Measurements from ENCODE around the gene PER1. TPM values are rescaled to one million over a fixed set of nuclear protein-coding genes. Genes with fewer than 3 reads are reported as not detected.

The PER1 gene
- total and polyA plus RNA-seq, 2 of the 13 experiments (the other 11 are each of a cell fraction or from before 2014, with no cell fraction given), result 2.6 to 3.6 TPM

GRCh38 chr17:8118769-8119580 lies 33.2 kb downstream of the PER1 start (continued):
- TF ChIP-seq ADNP (CRISPR knock-in tag; IDR thresholded peaks at IDR 0.05) (no peak), TP53 (CRISPR knock-in tag; conservative IDR thresholded peaks at IDR 0.05) (no peak), TCF12 (IDR thresholded peaks at IDR 0.05) (no peak), TCF12 (CRISPR knock-in tag; IDR thresholded peaks at IDR 0.05) (no peak), NFKB2 (CRISPR knock-in tag; IDR thresholded peaks at IDR 0.05; ENCODE audit: borderline replicate concordance) (no peak), ZNF496 (CRISPR knock-in tag; IDR thresholded peaks at IDR 0.05; ENCODE audit: insufficient replicate concordance) (no peak), RBM39 (IDR thresholded peaks at IDR 0.05; ENCODE audit: low read depth, low read length, poor library complexity, severe bottlenecking) (no peak), ZNF253 (CRISPR knock-in tag; IDR thresholded peaks at IDR 0.05; ENCODE audit: borderline replicate concordance) (no peak), TAF1 (CRISPR knock-in tag; IDR thresholded peaks at IDR 0.05) (no peak), ZBTB38 (CRISPR knock-in tag; IDR thresholded peaks at IDR 0.05) (no peak), NR2F2 (IDR thresholded peaks at IDR 0.05; ENCODE audit: borderline replicate concordance, low read depth) (peak; percentile 63; the same call in 1 of the 2 replicates), ZNF839 (CRISPR knock-in tag; IDR thresholded peaks at IDR 0.05; ENCODE audit: borderline replicate concordance) (no peak), ZNF550 (CRISPR knock-in tag; IDR thresholded peaks at IDR 0.05; ENCODE audit: borderline replicate concordance) (no peak), HMGXB3 (CRISPR knock-in tag; IDR thresholded peaks at IDR 0.05; ENCODE audit: borderline replicate concordance) (no peak), PBX2 (CRISPR knock-in tag; IDR thresholded peaks at IDR 0.05) (no peak), ZFP36L2 (CRISPR knock-in tag; IDR thresholded peaks at IDR 0.05) (no peak), ZNF768 (CRISPR knock-in tag; IDR thresholded peaks at IDR 0.05) (no peak), SMAD3 (CRISPR knock-in tag; IDR thresholded peaks at IDR 0.05) (peak; percentile 35; the same call in 1 of the 2 replicates), PRPF4 (IDR thresholded peaks at IDR 0.05; ENCODE audit: low read depth, low read length, poor library complexity, severe bottlenecking) (no peak)
- TF ChIP-seq, protein P1, sequence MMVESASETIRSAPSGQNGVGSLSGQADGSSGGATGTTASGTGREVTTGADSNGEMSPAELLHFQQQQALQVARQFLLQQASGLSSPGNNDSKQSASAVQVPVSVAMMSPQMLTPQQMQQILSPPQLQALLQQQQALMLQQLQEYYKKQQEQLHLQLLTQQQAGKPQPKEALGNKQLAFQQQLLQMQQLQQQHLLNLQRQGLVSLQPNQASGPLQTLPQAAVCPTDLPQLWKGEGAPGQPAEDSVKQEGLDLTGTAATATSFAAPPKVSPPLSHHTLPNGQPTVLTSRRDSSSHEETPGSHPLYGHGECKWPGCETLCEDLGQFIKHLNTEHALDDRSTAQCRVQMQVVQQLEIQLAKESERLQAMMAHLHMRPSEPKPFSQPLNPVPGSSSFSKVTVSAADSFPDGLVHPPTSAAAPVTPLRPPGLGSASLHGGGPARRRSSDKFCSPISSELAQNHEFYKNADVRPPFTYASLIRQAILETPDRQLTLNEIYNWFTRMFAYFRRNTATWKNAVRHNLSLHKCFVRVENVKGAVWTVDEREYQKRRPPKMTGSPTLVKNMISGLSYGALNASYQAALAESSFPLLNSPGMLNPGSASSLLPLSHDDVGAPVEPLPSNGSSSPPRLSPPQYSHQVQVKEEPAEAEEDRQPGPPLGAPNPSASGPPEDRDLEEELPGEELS (CRISPR knock-in tag; IDR thresholded peaks at IDR 0.05), result 0 out of 2 replicates have a peak, but pooled peaks have one; percentile 11
- TF ChIP-seq, protein P2, sequence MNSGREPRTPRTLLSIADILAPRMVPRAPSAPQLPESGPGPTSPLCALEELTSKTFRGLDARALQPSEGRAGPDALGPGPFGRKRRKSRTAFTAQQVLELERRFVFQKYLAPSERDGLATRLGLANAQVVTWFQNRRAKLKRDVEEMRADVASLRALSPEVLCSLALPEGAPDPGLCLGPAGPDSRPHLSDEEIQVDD (CRISPR knock-in tag; IDR thresholded peaks at IDR 0.05; ENCODE audit: borderline replicate concordance), result no peak
- TF ChIP-seq, protein P3, sequence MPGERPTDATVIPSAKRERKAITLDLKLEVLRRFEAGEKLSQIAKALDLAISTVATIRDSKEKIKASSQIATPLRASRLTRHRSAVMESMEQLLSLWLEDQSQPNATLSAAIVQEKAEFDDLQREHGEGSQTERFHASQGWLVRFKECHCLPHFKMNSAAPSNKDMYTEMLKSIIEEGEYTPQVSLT (CRISPR knock-in tag; IDR thresholded peaks at IDR 0.05; ENCODE audit: borderline replicate concordance, low read depth), result no peak

All from HepG2 (cell line).